Kidney (tissue), 14 donors: ENCODE measurements around the gene UQCR11. TPM values are rescaled to one million over a fixed set of nuclear protein-coding genes. Genes with fewer than 3 reads are reported as not detected.
A peak's percentile ranks its signal among the peaks of the same experiment; 100 is the strongest.

Experiments used
- DNase-seq, 5 donors: peaks; one replicate each; pipeline ENCODE4 v3.0.0-alpha.2; 2013 to 2020
- FAIRE-seq: peaks from 2 replicates; lab custom pipeline; 2012; peaks lifted over from hg19 to GRCh38; lab: Jason Lieb, UNC
- H3K27ac ChIP-seq, 2 donors: one replicate each; pipeline ENCODE4 v1.7.0; 2013; ENCODE audit warnings: low read depth in 2 of 2, low read length in 2 of 2, inconsistent platforms in 1 of 2
- H3K27me3 ChIP-seq: one replicate; pipeline ENCODE4 v1.7.1; 2013; ENCODE audit warnings: low read length, inconsistent platforms; ENCODE audit not compliant: control insufficient read depth, insufficient read depth
- H3K36me3 ChIP-seq, 3 donors: one replicate each; pipeline versions ENCODE4 v1.7.0 to v1.7.1; 2013; ENCODE audit warnings: low read length in 3 of 3, control low read depth in 1 of 3, inconsistent platforms in 1 of 3; ENCODE audit not compliant: insufficient read depth in 3 of 3, control insufficient read depth in 2 of 3
- H3K4me1 ChIP-seq, 3 donors: one replicate each; pipeline versions ENCODE4 v1.7.0 to v1.7.1; 2013; ENCODE audit warnings: low read length in 3 of 3, inconsistent platforms in 1 of 3, low read depth in 1 of 3; ENCODE audit not compliant: control insufficient read depth in 2 of 3, insufficient read depth in 2 of 3
- H3K4me3 ChIP-seq, 3 donors: one replicate each; pipeline versions ENCODE4 v1.7.0 to v1.8.1; 2013; ENCODE audit warnings: low read length in 3 of 3, control low read depth in 1 of 3, inconsistent platforms in 1 of 3
- H3K9ac ChIP-seq, 3 donors: one replicate each; pipeline versions ENCODE4 v1.7.0 to v1.7.1; 2013; ENCODE audit warnings: low read length in 3 of 3, control low read depth in 1 of 3, inconsistent platforms in 1 of 3
- H3K9me3 ChIP-seq, 3 donors: one replicate each; pipeline versions ENCODE4 v1.7.0 to v1.7.1; 2013; ENCODE audit warnings: low read length in 3 of 3, control low read depth in 1 of 3, inconsistent platforms in 1 of 3; ENCODE audit not compliant: control insufficient read depth in 2 of 3, insufficient read depth in 1 of 3
- CTCF ChIP-seq: IDR thresholded peaks from 3 replicates; pipeline ENCODE4 v1.5.1; 2012; ENCODE audit warnings: mild to moderate bottlenecking, moderate library complexity, borderline replicate concordance; ENCODE audit not compliant: insufficient read depth; ENCODE audit errors: extremely low read depth
- intact Hi-C: fragments of 100-400 bp; cut with DNase I; formaldehyde crosslinking; loops from one replicate; pipeline ENCODE4 v1.11.1; 2022
- polyA plus RNA-seq: library from polyadenylated mRNA; stranded (reverse); fragments of 350-450 nt; fragmentation: Illumina TruSeq; extraction: RNeasy Lipid Tissue Mini Kit (QIAGEN cat#74804); gene quantifications from one replicate; pipeline ENCODE4 v1.2.3, GENCODE V29; 2014; ENCODE audit warnings: low read depth, low replicate concordance; ENCODE audit not compliant: insufficient read depth
- total RNA-seq: library from RNA; stranded (reverse); fragmentation: NEBNext Ultra II Directional; extraction: Animal tissue kit (Norgen Biotek cat#: 25700); gene quantifications from one replicate; pipeline ENCODE4 v1.2.1, GENCODE V29; 2021
- donor health status: control.
- donor health status: control.
- donor health status: control.
- donor health status: control.
- donor health status: control.
- donor health status: DM: yes; HTN: yes; CAD: no.
- donor health status: Normal renal cell carcinoma (clear cell type).

The UQCR11 gene
- total and polyA plus RNA-seq, 2 donors from 2014 or later = 200 to 777 TPM

GRCh38 chr19:1568320-1569019 lies 36.8 kb downstream of the UQCR11 start, which contains the start of gene MEX3D:
MEX3D (minus strand) TSS chr19:1568325; CDS start chr19:1568058, 267 bp downstream.
- peak; percentile 71 to 92 (median 90) for DNase-seq
- TF ChIP-seq CTCF = no peak
- no peaks in the 10 kb centered on the region for H3K9me3 ChIP-seq
- intact Hi-C loops = no loop called here
- H3K4me3 ChIP-seq = peak within 1 kb of the TSS in 2 of 3 donors; percentile 41 to 48
- FAIRE-seq = no peak
- peaks cover 0 to 9% (median 0%) of the 10 kb centered on the region in 3 donors for H3K4me1 ChIP-seq
- no peaks in the 10 kb centered on the region for H3K36me3 ChIP-seq
- H3K27ac ChIP-seq = no peak within 1 kb of the TSS
- H3K27me3 ChIP-seq = no peaks in the 10 kb centered on the region
- no peak within 1 kb of the TSS for H3K9ac ChIP-seq

GRCh38 chr19:1567848-1568227 lies 37.4 kb downstream of the UQCR11 start:
- no peak overlapping the region for H3K9ac ChIP-seq
- H3K27ac ChIP-seq = no peak overlapping the region
- no peak for FAIRE-seq
- no peaks in the 10 kb centered on the region for H3K9me3 ChIP-seq
- H3K36me3 ChIP-seq = no peaks in the 10 kb centered on the region
- H3K4me1 ChIP-seq = peaks cover 0 to 9% (median 0%) of the 10 kb centered on the region in 3 donors
- H3K4me3 ChIP-seq = no peak overlapping the region
- intact Hi-C loops = no loop called here
- no peak for TF ChIP-seq CTCF
- DNase-seq = peak in 1 of 5 donors; percentile 28
- H3K27me3 ChIP-seq = no peaks in the 10 kb centered on the region

- no peak for FAIRE-seq
- peak; percentile 23 to 84 (median 44) for DNase-seq
- peaks cover 0 to 9% (median 0%) of the 10 kb centered on the region in 3 donors for H3K4me1 ChIP-seq
- no peak for TF ChIP-seq CTCF
- H3K27me3 ChIP-seq = no peaks in the 10 kb centered on the region
- intact Hi-C loops = no loop called here
- peak overlapping the region in 1 of 2 donors; percentile 51 for H3K27ac ChIP-seq
- H3K4me3 ChIP-seq = peak overlapping the region in 2 of 3 donors; percentile 41 to 48
- H3K36me3 ChIP-seq = no peaks in the 10 kb centered on the region
- no peaks in the 10 kb centered on the region for H3K9me3 ChIP-seq
- H3K9ac ChIP-seq = no peak overlapping the region
Observed at GRCh38 chr19:1567116-1567847, 38.0 kb downstream of the UQCR11 start.
